Uterus (tissue), 2 donors: ENCODE results near the gene CYFIP1.

Source experiments
- POLR2A ChIP-seq, 2 donors: fragments of 450-650 bp; IDR thresholded peaks; one replicate each; pipeline ENCODE4 v1.6.1; 2016; ENCODE audit warnings: antibody characterized with exemption in 2 of 2, mild to moderate bottlenecking in 1 of 2, moderate library complexity in 1 of 2
- TF ChIP-seq, protein P1 (sequence below), 4 experiments: fragments of 200-600 bp in 2 of 4; fragments of 450-650 bp in 2 of 4; sonication (generic) in 2 of 4; IDR thresholded peaks; one replicate each; pipeline ENCODE4 v1.5.1; 2016 to 2019; ENCODE audit warnings: antibody characterized with exemption in 4 of 4, mild to moderate bottlenecking in 2 of 4, moderate library complexity in 1 of 4

DNA sequence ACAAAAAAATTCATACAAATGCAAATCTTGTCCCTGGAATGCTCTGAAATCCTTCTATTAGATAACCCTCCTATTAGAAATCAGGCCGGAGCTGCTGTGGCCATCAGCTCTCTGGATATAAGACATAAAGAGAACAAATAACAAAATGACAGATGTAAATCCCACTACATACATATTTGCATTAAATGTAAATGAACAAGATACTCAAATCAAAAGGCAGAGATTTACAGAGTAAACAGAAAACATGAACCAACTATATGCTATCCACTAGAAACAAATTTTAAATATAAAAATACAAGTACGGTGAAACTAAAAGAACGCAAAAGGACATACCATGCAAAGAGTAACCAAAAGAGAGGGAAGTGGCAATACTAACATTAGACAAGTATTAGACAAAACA is 10.7 kb downstream of the CYFIP1 start:
- TF ChIP-seq, protein P1, sequence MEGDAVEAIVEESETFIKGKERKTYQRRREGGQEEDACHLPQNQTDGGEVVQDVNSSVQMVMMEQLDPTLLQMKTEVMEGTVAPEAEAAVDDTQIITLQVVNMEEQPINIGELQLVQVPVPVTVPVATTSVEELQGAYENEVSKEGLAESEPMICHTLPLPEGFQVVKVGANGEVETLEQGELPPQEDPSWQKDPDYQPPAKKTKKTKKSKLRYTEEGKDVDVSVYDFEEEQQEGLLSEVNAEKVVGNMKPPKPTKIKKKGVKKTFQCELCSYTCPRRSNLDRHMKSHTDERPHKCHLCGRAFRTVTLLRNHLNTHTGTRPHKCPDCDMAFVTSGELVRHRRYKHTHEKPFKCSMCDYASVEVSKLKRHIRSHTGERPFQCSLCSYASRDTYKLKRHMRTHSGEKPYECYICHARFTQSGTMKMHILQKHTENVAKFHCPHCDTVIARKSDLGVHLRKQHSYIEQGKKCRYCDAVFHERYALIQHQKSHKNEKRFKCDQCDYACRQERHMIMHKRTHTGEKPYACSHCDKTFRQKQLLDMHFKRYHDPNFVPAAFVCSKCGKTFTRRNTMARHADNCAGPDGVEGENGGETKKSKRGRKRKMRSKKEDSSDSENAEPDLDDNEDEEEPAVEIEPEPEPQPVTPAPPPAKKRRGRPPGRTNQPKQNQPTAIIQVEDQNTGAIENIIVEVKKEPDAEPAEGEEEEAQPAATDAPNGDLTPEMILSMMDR (IDR thresholded peaks at IDR 0.05) = no peak
- no peak for TF ChIP-seq POLR2A (IDR thresholded peaks at IDR 0.05)
